HG02642 (cell line): ENCODE data around the gene MTPN.

Experiments used
- ATAC-seq: cut with Tn5 transposase; IDR thresholded peaks from one replicate; pipeline ENCODE4 v1.9.1; 2021; ENCODE audit warnings: mild to moderate bottlenecking; ENCODE audit not compliant: unreplicated experiment, poor library complexity

The MTPN gene

DNA sequence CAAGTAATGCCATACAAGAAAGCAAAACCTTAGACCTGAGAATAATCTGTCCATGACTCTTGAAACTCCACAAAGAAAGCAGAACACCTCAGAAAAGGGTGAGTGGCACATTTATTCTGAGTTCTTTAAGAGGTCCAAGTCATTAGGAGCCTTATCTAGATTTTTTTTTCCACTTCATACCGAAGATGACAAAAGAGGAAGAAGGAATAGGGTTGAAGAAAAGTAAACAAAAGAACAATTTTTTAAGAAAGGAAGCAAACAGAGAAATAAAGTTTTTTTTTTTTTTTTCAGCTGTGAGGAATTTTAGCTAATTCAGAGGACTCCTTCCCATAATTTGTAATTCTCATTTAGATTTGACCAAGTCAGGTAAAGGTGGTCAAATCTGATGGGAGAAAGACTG lies 13.1 kb upstream of the MTPN start:
- ATAC-seq = no peak

DNA sequence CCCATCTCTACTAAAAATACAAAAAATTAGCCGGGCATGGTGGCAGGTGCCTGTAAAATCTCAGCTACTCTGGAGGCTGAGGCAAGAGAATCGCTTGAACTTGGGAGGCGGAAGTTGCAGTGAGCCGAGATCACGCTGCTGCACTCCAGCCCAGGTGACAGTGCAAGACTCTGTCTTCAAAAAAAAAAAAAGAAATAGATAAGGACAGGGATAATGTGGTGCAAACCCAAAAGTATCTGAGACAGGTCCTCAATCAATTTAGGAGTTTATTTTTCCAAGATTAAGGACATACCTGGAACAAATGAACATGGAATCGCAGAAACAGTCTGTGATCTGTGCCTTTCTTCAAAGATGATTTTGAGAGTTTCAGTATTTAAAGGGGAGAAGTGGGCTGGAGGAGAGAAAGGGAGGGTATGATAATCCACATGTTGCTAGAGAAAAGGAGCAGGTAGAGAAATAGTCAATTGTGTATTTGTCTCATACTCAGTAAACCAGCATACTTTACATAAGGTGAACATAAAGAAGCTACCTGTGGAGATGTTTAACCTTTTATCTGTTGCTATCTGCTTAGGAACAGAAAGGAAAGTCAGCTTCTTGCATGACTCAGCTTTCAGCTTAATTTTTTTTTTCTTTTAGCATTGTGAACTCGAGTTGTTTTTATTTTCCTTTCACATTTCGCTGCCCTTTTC lies 4.9 kb upstream of the MTPN start:
- no peak for ATAC-seq

DNA sequence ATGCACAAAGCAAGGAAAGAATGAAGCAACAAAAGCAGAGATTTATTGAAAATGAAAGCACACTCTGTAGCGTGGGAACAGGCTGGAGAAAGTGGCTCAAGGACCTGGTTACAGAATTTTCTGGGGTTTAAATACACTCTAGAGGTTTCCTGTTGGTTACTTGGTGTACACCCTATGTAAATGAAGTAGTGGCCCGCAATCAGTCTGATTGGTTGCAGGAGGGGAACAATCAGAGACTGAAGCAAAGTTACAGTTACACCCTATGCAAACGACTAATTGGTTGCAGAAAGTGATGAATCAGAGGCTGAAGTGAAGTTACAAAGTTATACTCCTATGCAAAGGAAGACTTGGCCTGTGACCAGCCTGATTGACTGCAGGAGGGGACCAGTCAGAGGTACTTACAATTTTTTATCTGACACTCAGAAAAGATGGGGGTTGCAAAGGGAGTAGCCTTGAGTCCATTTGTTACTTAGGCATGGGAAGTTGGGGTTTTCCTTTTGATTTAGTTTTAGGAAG lies 3.6 kb upstream of the MTPN start:
- ATAC-seq = peak; percentile 73

DNA sequence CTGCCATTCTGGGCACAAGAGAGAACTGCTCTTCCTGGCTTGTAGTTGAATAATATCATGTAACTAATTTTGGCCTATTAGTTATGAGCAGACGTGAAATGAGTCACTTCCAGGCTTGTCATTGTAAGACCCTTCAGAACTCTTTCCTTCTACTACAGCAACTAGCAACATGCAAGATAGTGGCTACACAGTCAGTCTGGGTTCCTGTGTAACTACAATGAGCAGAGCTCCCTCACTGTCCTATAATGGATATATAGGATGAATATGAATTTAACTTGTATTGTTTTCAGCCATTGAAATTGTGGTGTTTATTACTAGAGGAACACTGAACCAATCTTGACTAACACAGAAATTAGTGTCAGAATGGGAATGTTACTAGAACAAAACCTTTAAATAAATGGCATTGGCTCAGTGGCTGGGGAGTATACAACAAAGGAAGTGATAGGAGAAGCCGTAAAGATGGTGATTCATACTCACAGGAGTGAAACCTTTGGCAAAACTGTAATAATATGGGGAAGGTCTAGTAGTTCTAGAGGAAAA lies 2.9 kb upstream of the MTPN start:
- no peak for ATAC-seq

DNA sequence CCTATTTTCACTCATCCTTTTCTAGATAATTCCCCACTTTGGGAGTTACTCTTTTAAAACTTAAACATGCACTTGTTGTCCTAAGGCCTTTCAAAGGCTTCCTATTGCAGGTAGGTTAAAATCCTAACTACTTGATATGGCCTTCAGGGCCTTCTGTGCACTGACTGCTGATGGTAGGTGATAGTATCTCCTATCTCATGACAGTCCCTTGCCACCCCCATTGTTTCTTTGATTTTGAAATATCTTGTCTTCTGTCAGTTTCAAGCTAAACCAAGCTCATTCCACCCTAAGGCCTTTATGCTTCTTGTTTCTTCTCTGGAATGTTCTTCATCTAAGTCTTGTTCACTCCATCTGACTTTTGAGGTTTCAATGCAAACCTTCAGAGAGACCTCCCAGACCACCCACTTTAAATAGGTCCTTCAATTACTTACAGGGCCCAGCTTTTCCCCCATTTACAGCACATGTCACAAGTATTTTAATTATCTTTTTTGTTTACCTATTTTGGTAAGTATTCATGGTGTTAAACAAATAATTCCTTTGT lies 2.4 kb upstream of the MTPN start:
- no peak for ATAC-seq

DNA sequence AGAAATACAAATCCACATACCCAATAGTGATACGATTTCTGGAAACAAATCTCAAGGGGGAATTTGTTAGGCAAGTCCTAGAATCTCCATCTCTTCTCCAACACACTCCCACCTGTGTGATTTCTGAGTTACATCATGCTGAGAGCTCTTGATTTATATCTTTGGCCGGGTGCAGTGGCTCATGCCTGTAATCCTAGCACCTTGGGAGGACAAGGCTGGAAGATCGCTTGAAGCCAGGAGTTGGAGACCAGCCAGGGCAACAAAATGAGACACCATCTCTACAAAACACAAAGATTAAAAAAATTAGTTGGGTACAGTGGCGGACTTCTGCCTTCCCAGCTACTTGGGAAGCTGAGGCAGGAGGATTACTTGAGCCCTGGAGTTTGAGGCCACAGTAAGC lies 1.5 kb upstream of the MTPN start:
- ATAC-seq = no peak

DNA sequence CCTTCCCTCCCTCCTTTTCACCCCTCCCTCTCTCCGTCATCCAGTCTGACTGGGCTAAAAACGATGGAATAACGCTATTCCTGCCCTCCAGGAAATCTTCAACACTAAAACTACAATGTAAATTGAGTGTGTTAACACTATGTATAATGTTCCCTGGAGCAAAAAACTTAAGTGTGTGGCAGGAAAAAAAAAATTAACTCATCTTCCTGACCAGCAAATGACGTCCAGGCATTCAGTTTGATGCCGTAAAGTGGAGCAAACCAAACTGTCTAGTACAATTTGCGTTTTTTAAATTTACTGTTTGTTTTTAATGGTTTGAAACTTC lies 545 bp upstream of the MTPN start:
- no peak for ATAC-seq

DNA sequence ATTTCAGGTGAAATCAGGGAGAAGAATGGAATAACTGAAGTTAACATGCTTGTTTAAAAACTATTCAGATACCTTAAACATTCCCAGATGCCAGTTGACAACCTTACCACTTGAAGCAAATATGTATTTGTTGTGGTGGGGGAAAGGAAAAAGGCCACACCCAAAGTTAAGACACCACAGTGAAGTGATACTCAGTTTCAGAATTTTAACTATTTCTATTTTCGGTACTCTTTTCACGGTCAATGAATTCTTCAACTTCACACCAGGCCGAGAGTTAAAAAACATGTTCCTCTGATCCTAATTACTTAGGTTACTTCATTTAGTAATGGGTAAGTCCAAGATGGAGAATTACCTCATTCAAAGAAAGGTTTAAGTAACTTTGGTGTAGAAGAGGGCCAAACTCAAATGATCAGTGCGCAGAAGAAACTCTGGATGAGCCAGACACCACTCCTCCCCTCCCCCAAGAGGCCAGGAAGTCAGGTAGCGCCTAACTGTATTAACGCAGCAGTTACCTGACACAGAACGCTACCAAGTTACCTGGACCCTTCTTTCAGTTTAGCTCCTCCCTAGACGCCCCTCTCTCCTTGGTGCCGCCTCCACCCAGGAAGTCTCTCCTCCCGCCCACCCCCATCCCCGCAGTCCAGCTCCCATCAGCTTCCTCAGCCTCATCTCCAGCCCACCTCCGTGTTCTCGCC lies 700 bp downstream of the MTPN start:
- ATAC-seq = peak; percentile 17

DNA sequence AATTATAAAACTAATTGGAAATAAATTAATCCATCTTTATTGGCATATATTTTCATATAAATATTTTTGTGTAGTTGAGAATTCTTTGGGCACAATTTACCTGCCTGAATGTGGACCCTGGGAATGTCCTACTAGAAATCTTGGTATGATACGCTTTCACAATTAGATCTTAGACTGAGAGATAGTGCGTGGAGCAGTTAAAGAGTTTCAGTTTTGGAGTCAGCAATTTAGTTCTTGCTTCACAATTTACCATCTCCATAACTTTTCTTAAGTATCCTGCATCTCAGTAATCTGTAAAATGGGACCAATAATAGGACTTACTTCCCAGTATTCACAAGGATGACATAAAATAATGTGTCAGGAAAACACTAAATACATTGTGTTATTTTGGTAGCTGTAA lies 2.0 kb downstream of the MTPN start:
- no peak for ATAC-seq

DNA sequence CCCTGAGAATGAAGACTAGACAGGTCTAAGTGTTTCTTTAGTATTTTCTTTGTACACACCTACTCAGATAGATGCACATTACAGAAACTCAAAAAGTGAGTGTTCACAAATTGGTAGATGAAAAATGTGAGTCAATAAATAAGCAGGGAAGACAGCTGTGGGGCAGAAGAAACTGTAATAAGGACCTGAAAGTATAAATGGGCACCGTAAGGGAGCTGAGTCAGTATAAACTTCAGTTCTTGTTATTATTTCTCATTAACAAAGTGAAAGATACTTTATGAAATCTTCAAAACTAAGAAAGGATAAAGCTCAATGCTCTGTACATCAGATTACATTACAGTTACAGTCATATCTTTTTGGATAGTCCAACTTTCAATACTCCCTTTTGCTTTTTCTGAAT lies 2.5 kb downstream of the MTPN start:
- no peak for ATAC-seq

DNA sequence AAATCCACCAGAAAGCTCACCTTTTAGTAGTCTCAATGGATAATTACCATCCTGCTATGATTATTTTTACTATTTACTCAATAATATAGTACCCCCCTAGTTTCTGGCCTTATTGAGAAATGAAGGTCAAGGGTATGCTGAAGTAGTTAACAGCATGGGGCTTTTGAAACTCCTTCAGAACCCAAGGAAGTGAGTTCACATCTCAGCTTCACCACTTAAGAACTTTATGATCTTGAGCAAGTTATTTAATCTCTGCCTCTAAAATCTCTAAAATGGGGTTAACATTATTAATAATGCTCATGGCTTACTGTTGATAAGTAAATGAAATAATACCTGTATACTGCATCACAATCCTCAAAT lies 5.8 kb downstream of the MTPN start:
- ATAC-seq = peak; percentile 17

DNA sequence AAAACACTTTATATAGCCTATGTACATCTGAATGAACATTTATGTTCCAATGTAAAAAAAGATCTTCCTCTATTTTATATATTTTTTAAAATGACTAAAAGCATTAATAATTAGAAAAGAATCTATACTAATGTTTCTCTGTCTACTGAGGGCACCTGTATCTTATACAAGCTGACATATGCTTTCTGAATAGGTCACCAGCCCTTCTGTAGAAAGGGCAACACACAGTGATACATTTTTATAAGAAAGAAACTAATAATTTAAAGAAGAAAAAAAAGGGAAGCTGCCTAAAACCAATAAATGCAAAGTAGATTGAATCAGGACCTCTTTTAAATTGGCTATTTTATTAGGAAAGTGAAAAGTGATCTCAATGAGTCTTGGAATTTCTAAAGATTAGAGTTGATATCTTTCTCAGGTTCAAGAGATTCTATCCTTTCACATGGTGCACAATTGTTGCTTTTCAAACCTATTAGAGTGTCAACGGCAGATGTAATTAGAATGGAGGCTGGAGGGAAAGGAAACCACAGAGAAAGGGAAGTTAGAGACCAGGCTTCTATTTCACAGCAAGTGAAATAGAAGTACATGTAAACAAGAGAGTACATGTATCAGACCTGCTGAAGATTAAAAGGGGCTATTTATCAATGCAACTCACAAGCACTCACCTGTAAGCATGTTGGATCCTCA lies 6.3 kb downstream of the MTPN start:
- peak; percentile 80 for ATAC-seq

DNA sequence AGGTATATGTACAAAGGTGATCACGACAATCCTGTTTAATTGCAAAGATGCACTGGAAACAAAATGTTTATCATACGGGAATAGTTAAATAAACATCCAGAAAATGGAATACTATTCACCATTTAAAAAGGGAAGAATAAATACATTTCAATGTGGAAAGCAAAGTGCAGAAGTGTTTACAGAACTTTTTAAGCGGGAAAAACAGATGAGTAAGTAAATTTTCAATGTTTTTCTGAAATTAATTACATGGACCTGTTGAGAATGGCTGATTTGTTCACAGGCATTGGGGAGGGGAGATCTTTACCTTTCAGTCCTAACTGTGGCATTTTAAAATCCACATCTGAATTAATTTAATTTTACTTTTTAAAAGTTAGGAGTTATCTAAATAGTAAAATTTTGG lies 7.1 kb downstream of the MTPN start:
- no peak for ATAC-seq

DNA sequence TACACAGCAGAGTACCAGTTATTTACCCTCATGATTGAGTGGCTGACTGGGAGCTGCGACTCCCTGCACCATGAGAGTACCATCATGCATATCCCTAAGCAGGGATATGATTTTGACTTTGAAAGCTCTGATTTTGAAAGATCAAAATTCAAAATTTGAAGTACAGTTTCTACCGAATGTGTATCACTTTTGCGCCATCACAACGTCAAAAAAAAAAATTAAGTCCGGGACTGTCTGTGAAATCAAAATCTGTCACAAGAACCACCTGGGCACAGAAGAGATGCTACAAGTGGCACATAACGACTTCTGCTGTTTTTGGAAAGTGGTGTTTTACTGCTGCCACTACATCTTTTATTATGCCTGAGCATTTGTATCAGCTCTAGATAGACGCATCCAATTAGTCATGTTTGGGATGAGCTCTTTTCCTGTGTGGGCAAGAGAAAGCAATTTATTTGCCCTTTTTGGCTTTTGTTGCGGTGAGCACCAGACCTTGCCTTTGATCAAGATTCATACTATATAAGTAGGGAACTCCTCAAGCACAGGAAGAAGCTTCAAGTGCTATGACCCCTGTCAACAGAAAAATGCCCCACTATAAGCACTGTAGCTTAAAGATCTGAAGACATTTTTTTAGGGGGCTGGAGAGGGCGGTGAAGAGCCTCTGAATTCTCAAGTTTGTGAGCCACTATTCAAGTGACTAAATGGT lies 10.7 kb downstream of the MTPN start:
- no peak for ATAC-seq

DNA sequence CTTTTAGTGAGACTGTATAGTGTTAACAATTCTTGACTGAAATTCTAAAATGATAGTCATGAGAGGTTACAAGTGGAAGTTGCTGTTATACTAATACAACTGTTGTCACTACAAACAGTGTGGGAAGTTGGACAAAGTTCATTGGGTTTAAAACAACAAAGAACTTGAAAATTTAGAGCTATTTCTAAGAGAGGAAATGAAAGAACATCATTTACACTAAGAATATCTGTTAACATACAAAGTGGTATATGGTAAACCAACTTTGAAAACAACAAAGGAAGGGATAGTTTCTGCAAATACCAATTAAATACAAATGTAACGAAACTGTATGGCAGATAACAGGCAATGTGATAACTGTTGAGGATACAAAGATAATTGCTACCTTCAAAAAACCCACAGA lies 11.6 kb downstream of the MTPN start:
- peak; percentile 55 for ATAC-seq

DNA sequence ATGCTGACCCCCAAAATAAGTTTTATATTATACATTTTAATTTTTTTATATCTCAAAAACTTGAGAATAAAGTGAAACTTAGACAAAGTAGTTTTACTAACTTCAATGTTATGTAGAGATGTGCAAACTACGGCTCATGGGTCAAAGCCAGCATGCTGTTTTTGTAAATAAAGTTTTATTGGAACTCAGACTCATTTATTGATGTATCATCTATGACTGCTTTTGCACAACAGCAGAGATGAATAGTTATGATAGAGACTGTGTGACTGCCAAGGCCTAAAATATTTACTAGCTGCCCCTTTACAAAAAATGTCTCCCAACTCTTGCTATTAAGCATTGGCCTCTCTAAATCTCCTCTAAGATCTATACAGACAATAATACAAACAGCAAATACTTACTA lies 12.4 kb downstream of the MTPN start:
- ATAC-seq = no peak

DNA sequence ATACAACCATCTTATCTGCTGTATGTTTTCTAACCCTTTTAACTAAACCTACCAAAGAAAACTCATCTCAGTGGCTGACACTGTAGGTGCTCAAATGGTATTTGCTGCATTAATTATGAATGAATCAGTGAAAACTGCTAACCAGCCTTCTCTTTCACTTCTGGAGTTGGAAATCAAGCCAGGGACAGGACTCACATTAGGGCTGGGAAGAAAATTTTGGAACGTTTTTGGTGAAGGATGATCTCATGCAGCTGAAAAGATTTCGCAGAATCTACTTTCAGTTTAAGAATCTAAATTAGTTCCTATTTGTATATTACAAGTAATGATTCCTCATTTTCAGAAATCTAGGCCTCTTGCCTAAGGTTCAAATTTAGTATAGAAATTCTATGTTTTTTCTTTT lies 12.9 kb downstream of the MTPN start:
- no peak for ATAC-seq

DNA sequence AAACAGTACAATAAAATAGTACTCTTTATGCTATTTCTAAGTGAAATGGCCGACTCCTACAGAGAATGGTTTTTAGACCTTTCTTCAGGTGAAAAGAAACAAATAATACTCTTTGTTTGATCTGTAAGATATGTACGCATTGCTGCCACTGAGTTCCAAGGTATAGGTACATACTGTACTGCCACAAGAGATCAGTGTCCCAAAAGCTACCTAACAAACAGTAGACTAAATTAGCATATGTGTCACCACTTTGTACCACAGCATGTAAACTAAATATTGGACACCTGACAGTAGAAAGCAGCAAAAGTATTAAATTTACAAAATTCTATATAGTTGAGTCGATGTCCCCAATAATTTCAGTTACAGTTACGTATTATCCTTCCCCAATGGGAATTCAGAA lies 14.4 kb downstream of the MTPN start:
- ATAC-seq = no peak

DNA sequence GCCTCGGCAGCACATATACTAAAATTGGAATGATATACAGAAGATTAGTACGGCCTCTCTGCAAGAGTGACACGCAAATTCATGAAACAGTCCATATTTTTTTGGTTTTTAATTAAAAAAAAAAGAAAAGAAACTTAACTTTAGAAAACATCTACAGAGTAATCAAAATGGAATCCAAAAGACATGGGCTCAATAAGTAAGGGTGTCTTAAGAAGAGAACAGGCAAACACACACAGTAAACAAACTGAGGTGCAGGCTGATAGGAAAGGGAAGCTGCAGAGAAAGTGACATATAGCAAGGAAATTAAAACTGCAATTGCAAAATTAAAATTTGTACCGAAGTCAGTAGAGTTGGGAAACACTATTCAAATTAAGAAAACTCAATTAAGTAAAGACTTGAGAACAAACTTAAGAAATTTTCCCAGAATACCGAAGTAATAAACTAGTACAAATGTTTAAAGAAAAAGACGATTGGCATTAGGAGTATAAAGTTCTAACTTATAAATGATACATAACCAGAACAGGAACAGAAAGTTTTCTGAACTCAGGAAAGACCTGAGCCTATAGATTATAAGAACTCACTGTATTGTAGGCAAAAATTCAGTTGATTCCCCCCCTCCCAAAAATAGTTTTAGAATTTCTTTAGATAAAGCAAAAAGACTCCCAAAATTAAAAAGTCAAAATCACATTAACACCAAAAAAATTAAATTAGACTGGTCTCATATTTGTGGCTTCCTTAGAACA lies 16.3 kb downstream of the MTPN start:
- ATAC-seq = no peak
